Coronary artery (tissue), 2 donors: ENCODE data around the gene HSPA1A.
"Not testable (repeated sequence)": the region's sequence is repeated elsewhere in the genome, so short reads cannot be mapped to it uniquely, and the experiment has no call there.

Experiments
- DNase-seq: peaks from one replicate; pipeline ENCODE4 v3.0.0-alpha.2; 2017; ENCODE audit warnings: low spot score
- H3K27ac ChIP-seq, 2 donors: fragments of 200-600 bp; sonication (generic); one replicate each; pipeline ENCODE4 v1.5.1; 2016 to 2019
- H3K4me3 ChIP-seq: fragments of 200-600 bp; sonication (generic); 2 replicates; pipeline ENCODE4 v1.5.1; 2016; ENCODE audit warnings: mild to moderate bottlenecking, moderate library complexity
- TF ChIP-seq, protein P1 (sequence below): fragments of 200-600 bp; sonication (generic); IDR thresholded peaks from one replicate; pipeline ENCODE4 v1.5.1; 2019; ENCODE audit warnings: antibody characterized with exemption

The HSPA1A gene

GRCh38 chr6:31836474-31837368, 21.4 kb downstream of the HSPA1A start:
- H3K4me3 ChIP-seq: peak overlapping the region; percentile 83
- TF ChIP-seq, protein P1, sequence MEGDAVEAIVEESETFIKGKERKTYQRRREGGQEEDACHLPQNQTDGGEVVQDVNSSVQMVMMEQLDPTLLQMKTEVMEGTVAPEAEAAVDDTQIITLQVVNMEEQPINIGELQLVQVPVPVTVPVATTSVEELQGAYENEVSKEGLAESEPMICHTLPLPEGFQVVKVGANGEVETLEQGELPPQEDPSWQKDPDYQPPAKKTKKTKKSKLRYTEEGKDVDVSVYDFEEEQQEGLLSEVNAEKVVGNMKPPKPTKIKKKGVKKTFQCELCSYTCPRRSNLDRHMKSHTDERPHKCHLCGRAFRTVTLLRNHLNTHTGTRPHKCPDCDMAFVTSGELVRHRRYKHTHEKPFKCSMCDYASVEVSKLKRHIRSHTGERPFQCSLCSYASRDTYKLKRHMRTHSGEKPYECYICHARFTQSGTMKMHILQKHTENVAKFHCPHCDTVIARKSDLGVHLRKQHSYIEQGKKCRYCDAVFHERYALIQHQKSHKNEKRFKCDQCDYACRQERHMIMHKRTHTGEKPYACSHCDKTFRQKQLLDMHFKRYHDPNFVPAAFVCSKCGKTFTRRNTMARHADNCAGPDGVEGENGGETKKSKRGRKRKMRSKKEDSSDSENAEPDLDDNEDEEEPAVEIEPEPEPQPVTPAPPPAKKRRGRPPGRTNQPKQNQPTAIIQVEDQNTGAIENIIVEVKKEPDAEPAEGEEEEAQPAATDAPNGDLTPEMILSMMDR: no peak
- DNase-seq: no peak
- peak overlapping the region; percentile 50 to 89 for H3K27ac ChIP-seq

- H3K4me3 ChIP-seq: peak overlapping the region; percentile 83
Measured at GRCh38 chr6:31837369-31838113, 22.2 kb downstream of the HSPA1A start.

DNA sequence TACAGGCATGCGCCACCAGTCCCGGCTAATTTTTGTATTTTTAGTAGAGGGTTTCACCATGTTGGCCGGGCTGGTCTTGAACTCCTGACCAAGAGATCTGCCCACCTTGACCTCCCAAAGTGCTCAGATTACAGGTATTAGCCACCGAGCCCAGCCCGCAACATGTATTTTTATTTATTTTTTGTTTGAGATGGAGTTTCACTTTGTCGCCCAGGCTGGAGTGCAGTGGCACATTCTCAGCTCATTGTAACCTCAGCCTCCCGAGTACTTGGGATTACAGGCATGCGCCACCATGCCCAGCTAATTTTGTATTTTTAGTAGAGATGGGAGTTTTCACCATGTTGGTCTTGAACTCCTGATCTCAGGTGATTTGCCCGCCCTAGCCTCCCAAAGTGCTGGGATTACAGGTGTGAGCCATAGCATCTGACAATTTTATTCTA, 22.8 kb downstream of the HSPA1A start:
- peak overlapping the region; percentile 83 for H3K4me3 ChIP-seq
- not testable (repeated sequence) for H3K27ac ChIP-seq, DNase-seq

More at GRCh38 chr6:31837369-31838113, 22.2 kb downstream of the HSPA1A start:
- H3K27ac ChIP-seq: peak overlapping the region; percentile 50 to 89
- TF ChIP-seq, protein P1: no peak
- no peak for DNase-seq

GRCh38 chr6:31838968-31839367, 23.6 kb downstream of the HSPA1A start:
- Histone ChIP-seq H3K27ac (no peak overlapping the region), H3K4me3 (no peak overlapping the region)
- TF ChIP-seq, protein P1: no peak
- no peak for DNase-seq

GRCh38 chr6:31839779-31840126, 24.4 kb downstream of the HSPA1A start:
- not testable (repeated sequence) for DNase-seq, H3K27ac ChIP-seq, H3K4me3 ChIP-seq

DNA sequence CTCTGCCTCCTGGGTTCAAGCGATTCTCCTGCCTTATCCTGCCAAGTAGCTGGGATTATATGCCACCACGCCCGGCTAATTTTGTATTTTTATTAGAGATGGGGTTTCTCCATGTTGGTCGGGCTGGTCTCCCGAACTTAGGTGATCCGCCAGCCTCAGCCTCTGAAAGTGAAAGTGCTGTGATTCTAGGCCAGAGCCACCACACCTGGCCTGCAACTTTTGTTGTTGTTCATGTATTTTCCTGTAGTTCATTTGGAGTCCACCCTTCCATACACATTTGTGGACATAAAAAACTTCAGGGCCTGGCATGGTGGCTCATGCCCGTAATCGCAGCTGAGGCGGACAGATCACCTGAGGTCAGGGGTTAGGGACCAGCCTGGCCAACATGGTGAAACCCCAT, 26.7 kb downstream of the HSPA1A start:
- Histone ChIP-seq H3K4me3 (no peak overlapping the region), H3K27ac (no peak overlapping the region)
- DNase-seq: no peak
- TF ChIP-seq, protein P1: no peak

- no peak overlapping the region for H3K4me3 ChIP-seq
- TF ChIP-seq, protein P1: no peak
- H3K27ac ChIP-seq: no peak overlapping the region
- no peak for DNase-seq
Measured at GRCh38 chr6:31844507-31844906, 29.2 kb downstream of the HSPA1A start.
